ENCODE data around the gene DEFB123. TPM values are rescaled to one million over a fixed set of nuclear protein-coding genes. Genes with fewer than 3 reads are reported as not detected.
A peak's percentile ranks its signal among the peaks of the same experiment; 100 is the strongest.
"Not testable (repeated sequence)": the region's sequence is repeated elsewhere in the genome, so short reads cannot be mapped to it uniquely, and the experiment has no call there.

Gene DEFB123
- not detected in 2 replicates for total RNA-seq

- DNase-seq (ENCODE audit: low read depth): no peak
Measured at GRCh38 chr20:31440012-31440659, at the start of gene DEFB123. Gene DEFB123 (plus strand): TSS chr20:31440632. CDS start chr20:31440699, 67 bp downstream.

GRCh38 chr20:31392836-31393235 is 47.6 kb upstream of the DEFB123 start:
- DNase-seq (ENCODE audit: low read depth): no peak

GRCh38 chr20:31394900-31395299 is 45.5 kb upstream of the DEFB123 start:
- no peak for DNase-seq (ENCODE audit: low read depth)

- no peak for DNase-seq (ENCODE audit: low read depth)
Measured at GRCh38 chr20:31403886-31404285, 36.5 kb upstream of the DEFB123 start.

GRCh38 chr20:31406115-31406514 is 34.3 kb upstream of the DEFB123 start, which contains the start of gene DEFB121:
Gene DEFB121 (minus strand): TSS chr20:31406215. CDS start chr20:31406152, 63 bp downstream.
- DNase-seq (ENCODE audit: low read depth): peak; percentile 11

- no peak for DNase-seq (ENCODE audit: low read depth)
Measured at GRCh38 chr20:31410011-31410410, 30.4 kb upstream of the DEFB123 start.

- no peak for DNase-seq (ENCODE audit: low read depth)
Measured at GRCh38 chr20:31414381-31414780, 26.1 kb upstream of the DEFB123 start.

GRCh38 chr20:31415653-31416052 is 24.8 kb upstream of the DEFB123 start:
- no peak for DNase-seq (ENCODE audit: low read depth)

- no peak for DNase-seq (ENCODE audit: low read depth)
Measured at GRCh38 chr20:31418307-31418706, 22.1 kb upstream of the DEFB123 start.

- no peak for DNase-seq (ENCODE audit: low read depth)
Measured at GRCh38 chr20:31425797-31426196, 14.6 kb upstream of the DEFB123 start.

- not testable (repeated sequence) for DNase-seq (ENCODE audit: low read depth)
Measured at GRCh38 chr20:31426891-31427551, 13.4 kb upstream of the DEFB123 start.

- DNase-seq (ENCODE audit: low read depth): not testable (repeated sequence)
Measured at GRCh38 chr20:31427576-31427975, 12.9 kb upstream of the DEFB123 start.

GRCh38 chr20:31430568-31431115 is 9.8 kb upstream of the DEFB123 start:
- DNase-seq (ENCODE audit: low read depth): no peak

- no peak for DNase-seq (ENCODE audit: low read depth)
Measured at GRCh38 chr20:31446084-31446819, 5.8 kb downstream of the DEFB123 start.

- no peak for DNase-seq (ENCODE audit: low read depth)
Measured at GRCh38 chr20:31449511-31450414, 9.3 kb downstream of the DEFB123 start.

- DNase-seq (ENCODE audit: low read depth): no peak
Measured at GRCh38 chr20:31452575-31452974, 12.1 kb downstream of the DEFB123 start.

- no peak for DNase-seq (ENCODE audit: low read depth)
Measured at GRCh38 chr20:31454361-31454760, 13.9 kb downstream of the DEFB123 start.

- not testable (repeated sequence) for DNase-seq (ENCODE audit: low read depth)
Measured at GRCh38 chr20:31470946-31471345, 30.5 kb downstream of the DEFB123 start.

GRCh38 chr20:31472395-31473330 is 32.2 kb downstream of the DEFB123 start:
- no peak for DNase-seq (ENCODE audit: low read depth)
